BLaER1 (cell line): ENCODE results near the gene PCSK9.

Experiments used
- H3K27ac ChIP-seq: shearing (Covaris generic); formaldehyde crosslinking; 2 replicates; pipeline ENCODE4 v1.8.1; 2022
- H3K27me3 ChIP-seq: shearing (Covaris generic); formaldehyde crosslinking; 2 replicates; pipeline ENCODE4 v1.8.1; 2022
- H3K36me3 ChIP-seq: shearing (Covaris generic); formaldehyde crosslinking; 2 replicates; pipeline ENCODE4 v1.8.1; 2022
- H3K4me1 ChIP-seq: shearing (Covaris generic); formaldehyde crosslinking; 2 replicates; pipeline ENCODE4 v1.8.1; 2022
- H3K4me2 ChIP-seq: shearing (Covaris generic); formaldehyde crosslinking; 2 replicates; pipeline ENCODE4 v1.8.1; 2022
- H3K4me3 ChIP-seq: shearing (Covaris generic); formaldehyde crosslinking; 2 replicates; pipeline ENCODE4 v1.8.1; 2022
- H3K9ac ChIP-seq: shearing (Covaris generic); formaldehyde crosslinking; 2 replicates; pipeline ENCODE4 v1.8.1; 2022
- H3K9me3 ChIP-seq: shearing (Covaris generic); formaldehyde crosslinking; 2 replicates; pipeline ENCODE4 v1.8.1; 2022
- H4K20me1 ChIP-seq: shearing (Covaris generic); formaldehyde crosslinking; 2 replicates; pipeline ENCODE4 v1.8.1; 2022
- Cebpa-rat ChIP-seq: shearing (Covaris generic); IDR thresholded peaks from 2 replicates; pipeline ENCODE4 v1.8.1; 2022

The PCSK9 gene

GRCh38 chr1:54996869-54997710 lies 42.3 kb upstream of the PCSK9 start:
- Histone ChIP-seq H3K4me3 (no peak overlapping the region), H3K4me1 (no peaks in the 10 kb centered on the region), H3K27ac (no peak overlapping the region), H3K4me2 (no peak overlapping the region), H3K27me3 (peaks cover 43% of the 10 kb centered on the region), H4K20me1 (no peaks in the 10 kb centered on the region), H3K9me3 (no peaks in the 10 kb centered on the region), H3K9ac (no peak overlapping the region), H3K36me3 (no peaks in the 10 kb centered on the region)
- TF ChIP-seq Cebpa-rat: no peak

DNA sequence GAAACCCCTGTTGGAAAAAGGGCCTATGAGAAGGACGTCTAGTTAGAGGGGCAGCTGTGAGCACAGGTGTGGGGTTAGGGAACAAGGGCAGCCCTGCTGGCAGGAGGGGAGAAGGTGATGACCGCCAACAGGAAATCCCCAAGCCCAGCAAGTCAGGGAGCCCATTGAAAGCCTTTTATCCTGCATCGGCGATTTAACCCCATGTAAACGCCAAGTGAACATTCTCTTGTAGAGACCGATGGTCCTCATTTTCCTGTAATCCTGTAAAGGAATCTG lies 41.7 kb upstream of the PCSK9 start:
- TF ChIP-seq Cebpa-rat: no peak
- no peaks in the 10 kb centered on the region for H4K20me1 ChIP-seq
- H3K4me3 ChIP-seq: no peak overlapping the region
- H3K4me2 ChIP-seq: no peak overlapping the region
- no peaks in the 10 kb centered on the region for H3K36me3 ChIP-seq
- H3K9ac ChIP-seq: no peak overlapping the region
- H3K27me3 ChIP-seq: peaks cover 43% of the 10 kb centered on the region
- no peak overlapping the region for H3K27ac ChIP-seq
- H3K9me3 ChIP-seq: no peaks in the 10 kb centered on the region
- no peaks in the 10 kb centered on the region for H3K4me1 ChIP-seq

GRCh38 chr1:54998100-54998499 lies 41.2 kb upstream of the PCSK9 start:
- no peak overlapping the region for H3K4me3 ChIP-seq

GRCh38 chr1:54998677-54999076 lies 40.7 kb upstream of the PCSK9 start, which contains the start of gene BSND:
TSS of gene BSND (plus strand) at chr1:54998933. CDS start at chr1:54999187, 254 bp downstream.
- Histone ChIP-seq H3K36me3 (no peaks in the 10 kb centered on the region), H3K9me3 (no peaks in the 10 kb centered on the region), H3K4me3 (no peak within 1 kb of the TSS), H3K9ac (no peak within 1 kb of the TSS), H3K27me3 (peaks cover 43% of the 10 kb centered on the region), H4K20me1 (no peaks in the 10 kb centered on the region), H3K4me1 (no peaks in the 10 kb centered on the region), H3K4me2 (no peak within 1 kb of the TSS), H3K27ac (no peak within 1 kb of the TSS)
- no peak for TF ChIP-seq Cebpa-rat

More at GRCh38 chr1:54998100-54998499, 41.2 kb upstream of the PCSK9 start:
- Histone ChIP-seq H3K4me1 (no peaks in the 10 kb centered on the region), H3K36me3 (no peaks in the 10 kb centered on the region), H3K4me2 (no peak overlapping the region), H3K9me3 (no peaks in the 10 kb centered on the region), H3K27ac (no peak overlapping the region), H3K9ac (no peak overlapping the region), H3K27me3 (peaks cover 43% of the 10 kb centered on the region), H4K20me1 (no peaks in the 10 kb centered on the region)
- no peak for TF ChIP-seq Cebpa-rat

- Histone ChIP-seq H3K9ac (no peak overlapping the region), H3K4me1 (no peaks in the 10 kb centered on the region), H3K36me3 (no peaks in the 10 kb centered on the region), H3K9me3 (no peaks in the 10 kb centered on the region), H3K27ac (no peak overlapping the region), H3K27me3 (peaks cover 39% of the 10 kb centered on the region), H3K4me2 (no peak overlapping the region), H4K20me1 (no peaks in the 10 kb centered on the region), H3K4me3 (no peak overlapping the region)
- TF ChIP-seq Cebpa-rat: no peak
Measured at GRCh38 chr1:55000110-55001085, 39.0 kb upstream of the PCSK9 start.

- no peak for TF ChIP-seq Cebpa-rat
- Histone ChIP-seq H3K9me3 (no peaks in the 10 kb centered on the region), H3K4me2 (no peak overlapping the region), H3K4me3 (no peak overlapping the region), H4K20me1 (no peaks in the 10 kb centered on the region), H3K4me1 (no peaks in the 10 kb centered on the region), H3K27ac (no peak overlapping the region), H3K36me3 (no peaks in the 10 kb centered on the region), H3K9ac (no peak overlapping the region), H3K27me3 (peaks cover 30% of the 10 kb centered on the region)
Measured at GRCh38 chr1:55001311-55001710, 38.0 kb upstream of the PCSK9 start.

- H3K27me3 ChIP-seq: peaks cover 16% of the 10 kb centered on the region
- no peaks in the 10 kb centered on the region for H3K9me3 ChIP-seq
- H3K27ac ChIP-seq: no peak overlapping the region
- H3K4me1 ChIP-seq: no peaks in the 10 kb centered on the region
- no peaks in the 10 kb centered on the region for H3K36me3 ChIP-seq
- no peaks in the 10 kb centered on the region for H4K20me1 ChIP-seq
- H3K9ac ChIP-seq: no peak overlapping the region
- no peak overlapping the region for H3K4me3 ChIP-seq
- no peak overlapping the region for H3K4me2 ChIP-seq
- TF ChIP-seq Cebpa-rat: no peak
Measured at GRCh38 chr1:55002686-55003085, 36.7 kb upstream of the PCSK9 start.

DNA sequence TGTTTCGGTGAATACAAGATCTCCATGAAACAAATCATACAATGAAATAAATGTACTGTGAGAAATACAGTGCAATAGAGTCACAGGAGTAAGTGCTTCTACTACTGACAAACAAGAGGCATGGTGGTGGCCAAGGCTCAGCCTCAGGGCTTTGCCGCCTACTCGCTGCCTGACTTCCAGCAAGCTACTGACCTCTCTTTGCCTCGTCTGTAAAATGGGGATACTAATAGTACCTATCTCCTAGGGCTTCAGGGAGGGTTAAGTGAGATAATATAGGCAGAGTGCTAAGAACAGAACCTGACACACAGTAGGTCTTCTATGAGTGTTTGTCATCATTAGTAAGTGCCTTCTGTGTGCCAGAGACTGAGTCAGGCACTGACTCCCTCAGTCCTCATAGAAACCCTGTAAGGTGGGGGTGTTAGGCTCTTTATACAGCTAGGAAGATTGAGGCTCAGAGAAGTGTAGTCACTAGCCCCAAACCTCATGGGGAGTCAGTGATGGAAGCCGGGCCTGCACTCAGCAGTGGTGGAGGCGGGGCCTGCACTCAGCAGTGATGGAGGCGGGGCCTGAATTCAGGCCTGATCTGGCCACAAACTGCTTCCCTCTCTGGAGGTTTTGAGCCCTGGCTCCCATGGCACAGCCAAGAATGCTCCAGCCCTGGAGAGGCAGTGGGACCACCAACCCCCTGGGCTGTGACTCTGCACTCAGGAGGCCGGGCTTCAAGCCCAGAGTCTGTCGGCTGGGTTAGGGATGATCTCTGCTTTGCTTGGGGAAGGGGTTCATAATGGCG lies 33.8 kb upstream of the PCSK9 start:
- no peak overlapping the region for H3K4me3 ChIP-seq
- no peak overlapping the region for H3K4me2 ChIP-seq
- no peaks in the 10 kb centered on the region for H3K4me1 ChIP-seq
- TF ChIP-seq Cebpa-rat: no peak
- no peaks in the 10 kb centered on the region for H3K36me3 ChIP-seq
- no peaks in the 10 kb centered on the region for H3K9me3 ChIP-seq
- no peak overlapping the region for H3K9ac ChIP-seq
- no peaks in the 10 kb centered on the region for H4K20me1 ChIP-seq
- no peaks in the 10 kb centered on the region for H3K27me3 ChIP-seq
- no peak overlapping the region for H3K27ac ChIP-seq

- Histone ChIP-seq H3K27me3 (no peaks in the 10 kb centered on the region), H3K9ac (no peak overlapping the region), H3K4me3 (no peak overlapping the region), H3K4me1 (no peaks in the 10 kb centered on the region), H3K4me2 (no peak overlapping the region), H3K36me3 (no peaks in the 10 kb centered on the region), H3K9me3 (no peaks in the 10 kb centered on the region), H4K20me1 (no peaks in the 10 kb centered on the region), H3K27ac (no peak overlapping the region)
- TF ChIP-seq Cebpa-rat: no peak
Measured at GRCh38 chr1:55006931-55007330, 32.4 kb upstream of the PCSK9 start.
